Fibroblast of lung (primary cell): ENCODE measurements around the gene CCN5. TPM values are rescaled to one million over a fixed set of nuclear protein-coding genes. Genes with fewer than 3 reads are reported as not detected.

Experiments
- DNase-seq, 2 donors: peaks; one replicate each; pipeline versions ENCODE4 v3.0.0 to v3.0.0-alpha.2; 2010; ENCODE audit warnings: low read depth in 2 of 2
- H2AFZ ChIP-seq: 2 replicates; pipeline ENCODE4 v1.5.1; 2012; ENCODE audit warnings: low read length, control low read depth, inconsistent platforms
- H3K27ac ChIP-seq: 2 replicates; pipeline ENCODE4 v1.5.1; 2011; ENCODE audit warnings: low read length, control low read depth; ENCODE audit not compliant: insufficient read depth
- H3K27me3 ChIP-seq: 2 replicates; pipeline ENCODE4 v1.5.1; 2011; ENCODE audit warnings: mild to moderate bottlenecking, low read length; ENCODE audit not compliant: control insufficient read depth, insufficient read depth
- H3K36me3 ChIP-seq: 2 replicates; pipeline ENCODE4 v1.5.1; 2011; ENCODE audit warnings: low read length; ENCODE audit not compliant: control insufficient read depth, insufficient read depth
- H3K4me1 ChIP-seq: 2 replicates; pipeline ENCODE4 v1.5.1; 2011; ENCODE audit warnings: low read length; ENCODE audit not compliant: control insufficient read depth, insufficient read depth; ENCODE audit errors: extremely low read depth
- H3K4me2 ChIP-seq: 2 replicates; pipeline ENCODE4 v1.5.1; 2011; ENCODE audit warnings: low read length, control low read depth; ENCODE audit not compliant: insufficient read depth; ENCODE audit errors: extremely low read depth
- H3K4me3 ChIP-seq, 4 experiments: fragments of 200-600 bp in 1 of 4; sonication (generic) in 1 of 4; replicated peaks in 1 of 4; 2 replicates each; pipeline ENCODE4 v1.5.1; 2011 to 2016; ENCODE audit warnings: low read length in 4 of 4, low read depth in 3 of 4, mild to moderate bottlenecking in 3 of 4, control low read depth in 2 of 4, inconsistent platforms in 1 of 4, mixed read lengths in 1 of 4; ENCODE audit not compliant: insufficient read depth in 1 of 4; ENCODE audit errors: control extremely low read depth in 1 of 4
- H3K79me2 ChIP-seq: 2 replicates; pipeline ENCODE4 v1.5.1; 2012; ENCODE audit warnings: mild to moderate bottlenecking, low read length, inconsistent platforms; ENCODE audit not compliant: control insufficient read depth, insufficient read depth
- H3K9ac ChIP-seq: 2 replicates; pipeline ENCODE4 v1.5.1; 2011; ENCODE audit warnings: mild to moderate bottlenecking, low read length, control low read depth; ENCODE audit not compliant: insufficient read depth
- H3K9me3 ChIP-seq: 2 replicates; pipeline ENCODE4 v1.5.1; 2012; ENCODE audit warnings: low read depth, low read length; ENCODE audit not compliant: control insufficient read depth, insufficient read depth
- H4K20me1 ChIP-seq: 2 replicates; pipeline ENCODE4 v1.5.1; 2011; ENCODE audit warnings: low read length; ENCODE audit not compliant: control insufficient read depth, insufficient read depth; ENCODE audit errors: extremely low read depth
- EZH2 ChIP-seq: IDR thresholded peaks from 2 replicates; pipeline ENCODE4 v1.5.1; 2012; ENCODE audit warnings: low read length, control low read depth, mild to moderate bottlenecking; ENCODE audit errors: missing control alignments
- polyA plus RNA-seq, 2 donors: library from polyadenylated mRNA; depleted of rRNA in 1 of 2; stranded (reverse) in 1 of 2; unstranded in 1 of 2; fragments of >200 nt; gene quantifications; 2 replicates each; pipeline ENCODE4 v1.2.1, GENCODE V29; 2011 to 2012; ENCODE audit warnings: missing spikeins in 1 of 2
- total RNA-seq: library from RNA; depleted of rRNA; stranded (reverse); fragments of >200 nt; gene quantifications from 2 replicates; pipeline ENCODE4 v1.2.1, GENCODE V29; 2014
- TF ChIP-seq, protein P1 (sequence below), 2 donors: IDR thresholded peaks in 1 of 2; conservative IDR thresholded peaks in 1 of 2; 1 replicate in 1 of 2; 2 replicates in 1 of 2; pipeline ENCODE4 v1.5.1; 2011 to 2012; ENCODE audit warnings: low read length in 2 of 2, control low read depth in 1 of 2, inconsistent platforms in 1 of 2, low read depth in 1 of 2, mild to moderate bottlenecking in 1 of 2

CCN5 gene
- total and polyA plus RNA-seq, 2 donors (not counting 1 experiment from before 2014, with no cell fraction given) = 31.4 to 122 TPM

DNA sequence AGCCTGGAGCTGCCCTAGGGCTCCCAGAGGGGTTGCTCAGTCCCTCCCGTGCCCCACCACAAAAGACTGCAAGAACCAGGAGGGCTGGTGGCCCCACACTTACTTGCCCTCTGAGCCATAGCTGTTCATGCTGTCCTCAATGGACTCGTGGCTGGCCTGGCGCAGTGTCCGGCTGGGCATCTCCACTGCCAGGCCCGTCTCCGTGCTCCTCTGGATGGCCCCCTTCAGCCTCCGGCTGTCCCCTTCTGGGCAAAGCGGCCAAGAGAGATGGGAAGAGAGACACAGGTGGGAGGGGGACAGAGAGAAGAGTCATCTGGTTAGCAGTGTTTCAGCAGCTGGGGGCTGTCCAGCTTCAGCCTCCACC is 56.0 kb downstream of the CCN5 start:
- no peak for DNase-seq
- TF ChIP-seq EZH2 = no peak
- TF ChIP-seq, protein P1, sequence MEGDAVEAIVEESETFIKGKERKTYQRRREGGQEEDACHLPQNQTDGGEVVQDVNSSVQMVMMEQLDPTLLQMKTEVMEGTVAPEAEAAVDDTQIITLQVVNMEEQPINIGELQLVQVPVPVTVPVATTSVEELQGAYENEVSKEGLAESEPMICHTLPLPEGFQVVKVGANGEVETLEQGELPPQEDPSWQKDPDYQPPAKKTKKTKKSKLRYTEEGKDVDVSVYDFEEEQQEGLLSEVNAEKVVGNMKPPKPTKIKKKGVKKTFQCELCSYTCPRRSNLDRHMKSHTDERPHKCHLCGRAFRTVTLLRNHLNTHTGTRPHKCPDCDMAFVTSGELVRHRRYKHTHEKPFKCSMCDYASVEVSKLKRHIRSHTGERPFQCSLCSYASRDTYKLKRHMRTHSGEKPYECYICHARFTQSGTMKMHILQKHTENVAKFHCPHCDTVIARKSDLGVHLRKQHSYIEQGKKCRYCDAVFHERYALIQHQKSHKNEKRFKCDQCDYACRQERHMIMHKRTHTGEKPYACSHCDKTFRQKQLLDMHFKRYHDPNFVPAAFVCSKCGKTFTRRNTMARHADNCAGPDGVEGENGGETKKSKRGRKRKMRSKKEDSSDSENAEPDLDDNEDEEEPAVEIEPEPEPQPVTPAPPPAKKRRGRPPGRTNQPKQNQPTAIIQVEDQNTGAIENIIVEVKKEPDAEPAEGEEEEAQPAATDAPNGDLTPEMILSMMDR (conservative IDR thresholded peaks at IDR 0.05 in 1 of 2, IDR thresholded peaks at IDR 0.05 in 1 of 2; ENCODE audit: low read depth in 1 of 2, low read length in 2 of 2) = no peak
- Histone ChIP-seq H3K4me3 (no peak overlapping the region), H3K36me3 (no peaks in the 10 kb centered on the region), H4K20me1 (no peaks in the 10 kb centered on the region), H3K9me3 (no peaks in the 10 kb centered on the region), H3K79me2 (no peaks in the 10 kb centered on the region), H3K27me3 (peaks cover 9% of the 10 kb centered on the region), H2AFZ (no peak overlapping the region), H3K9ac (no peak overlapping the region), H3K4me2 (no peak overlapping the region), H3K4me1 (no peaks in the 10 kb centered on the region), H3K27ac (no peak overlapping the region)

DNA sequence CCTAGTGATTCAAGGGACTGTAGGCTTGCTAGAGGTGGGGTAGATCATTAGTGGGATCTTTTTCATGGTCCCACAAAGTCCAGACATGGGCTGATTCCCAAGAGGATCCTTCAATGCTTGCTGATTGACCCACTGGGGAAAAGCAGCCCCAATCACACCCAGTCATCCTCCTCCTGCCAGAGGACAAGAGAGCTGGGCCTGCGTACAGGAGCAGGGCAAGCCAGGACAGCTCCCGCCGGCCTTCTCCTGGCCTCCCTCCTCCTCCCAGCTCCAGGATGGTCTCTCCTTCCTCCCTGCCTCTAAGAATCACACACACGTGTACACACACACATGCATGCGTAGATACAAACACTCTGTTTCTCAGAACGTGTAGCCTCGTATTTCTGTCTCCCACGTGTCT is 57.5 kb downstream of the CCN5 start:
- H3K27me3 ChIP-seq = peaks cover 9% of the 10 kb centered on the region
- no peak overlapping the region for H2AFZ ChIP-seq
- H3K9me3 ChIP-seq = no peaks in the 10 kb centered on the region
- H3K36me3 ChIP-seq = no peaks in the 10 kb centered on the region
- H4K20me1 ChIP-seq = no peaks in the 10 kb centered on the region
- DNase-seq = no peak
- no peak overlapping the region for H3K4me3 ChIP-seq
- H3K27ac ChIP-seq = no peak overlapping the region
- H3K79me2 ChIP-seq = no peaks in the 10 kb centered on the region
- H3K9ac ChIP-seq = no peak overlapping the region
- no peaks in the 10 kb centered on the region for H3K4me1 ChIP-seq
- TF ChIP-seq, protein P1 (conservative IDR thresholded peaks at IDR 0.05 in 1 of 2, IDR thresholded peaks at IDR 0.05 in 1 of 2; ENCODE audit: low read depth in 1 of 2, low read length in 2 of 2) = no peak
- no peak for TF ChIP-seq EZH2
- H3K4me2 ChIP-seq = no peak overlapping the region

DNA sequence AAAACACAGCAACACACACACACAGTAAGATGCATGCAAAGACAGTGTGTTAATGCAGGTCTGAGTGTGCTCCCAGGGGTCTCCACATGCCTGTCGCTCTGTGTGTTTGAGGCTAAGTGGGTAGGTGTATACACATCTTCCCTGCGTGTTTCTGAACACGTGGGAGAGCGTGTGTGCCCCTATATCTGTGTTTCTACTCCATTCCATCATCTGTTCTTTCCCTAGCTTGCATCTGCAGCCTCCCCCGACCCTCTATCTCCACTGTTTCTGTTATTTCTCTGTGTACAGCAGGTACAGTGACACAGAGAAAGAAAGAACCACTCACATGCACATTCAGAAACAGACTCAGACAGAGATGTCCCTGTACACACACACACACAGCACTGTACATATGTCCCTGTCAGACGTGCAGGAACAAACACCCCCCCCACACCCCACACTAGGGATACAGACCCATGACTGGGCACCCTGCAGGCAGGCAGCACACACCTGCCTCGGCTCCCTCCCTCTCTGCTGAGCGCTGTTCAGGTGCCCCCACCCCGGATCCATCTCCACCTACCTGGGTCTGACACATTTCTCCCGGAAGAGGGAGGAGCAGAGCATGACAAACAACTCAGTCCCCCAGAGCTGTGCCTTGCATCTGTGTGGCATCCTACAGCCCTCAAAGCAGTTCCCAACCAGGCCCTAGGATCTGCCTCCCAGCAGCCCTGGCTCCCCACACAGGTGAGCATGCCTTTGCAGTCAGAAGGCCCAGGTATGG is 58.1 kb downstream of the CCN5 start:
- no peaks in the 10 kb centered on the region for H3K4me1 ChIP-seq
- H3K36me3 ChIP-seq = no peaks in the 10 kb centered on the region
- no peak overlapping the region for H3K4me2 ChIP-seq
- no peak overlapping the region for H2AFZ ChIP-seq
- peaks cover 9% of the 10 kb centered on the region for H3K27me3 ChIP-seq
- no peak overlapping the region for H3K9ac ChIP-seq
- no peaks in the 10 kb centered on the region for H3K9me3 ChIP-seq
- H4K20me1 ChIP-seq = no peaks in the 10 kb centered on the region
- no peak for DNase-seq
- no peak for TF ChIP-seq EZH2
- TF ChIP-seq, protein P1 (conservative IDR thresholded peaks at IDR 0.05 in 1 of 2, IDR thresholded peaks at IDR 0.05 in 1 of 2; ENCODE audit: low read depth in 1 of 2, low read length in 2 of 2) = no peak
- no peak overlapping the region for H3K4me3 ChIP-seq
- no peaks in the 10 kb centered on the region for H3K79me2 ChIP-seq
- no peak overlapping the region for H3K27ac ChIP-seq
